ENCODE data around the gene GLS2. TPM values are rescaled to one million over a fixed set of nuclear protein-coding genes. Genes with fewer than 3 reads are reported as not detected.

GLS2 gene
- total and polyA plus RNA-seq, 9 of the 15 experiments (the other 6 are each of a cell fraction or from before 2014, with no cell fraction given) = 0.11 TPM; not detected in 8

DNA sequence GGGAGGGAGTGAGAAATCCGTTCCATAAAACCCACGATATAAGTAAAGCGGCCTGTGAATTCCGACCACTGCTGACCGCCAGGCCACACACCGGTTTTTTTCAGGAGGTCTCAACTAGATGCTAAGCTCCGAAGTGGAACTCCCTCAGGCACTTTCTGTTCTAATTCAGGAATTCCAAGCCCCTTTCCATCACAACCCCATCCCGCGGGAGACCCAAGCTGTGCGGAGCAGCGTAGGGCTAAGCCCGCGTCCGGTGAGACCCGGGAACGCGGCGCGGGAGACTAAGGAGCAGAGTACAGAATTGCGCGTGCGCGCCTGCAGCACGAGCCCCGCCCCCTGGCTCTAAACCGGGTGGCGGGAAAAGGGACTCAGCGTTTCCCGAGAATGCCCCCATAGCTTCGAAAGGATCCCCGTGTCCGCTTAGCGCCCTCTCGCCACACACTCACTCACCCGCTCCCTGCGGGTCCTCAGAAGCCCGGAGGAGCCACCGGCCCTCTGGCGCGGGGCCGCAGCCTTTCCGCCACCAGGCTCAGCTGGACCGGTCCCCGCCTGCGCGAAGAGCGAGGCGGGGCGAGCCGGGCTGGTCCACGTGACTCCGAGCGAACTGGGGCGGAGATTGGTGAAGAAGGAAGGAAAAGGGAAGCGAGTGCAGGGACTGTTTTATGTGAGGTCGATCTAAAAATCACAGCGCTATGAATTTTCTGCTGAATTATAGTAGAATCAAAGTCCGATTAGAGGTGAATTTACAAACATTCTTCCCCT, 38.9 kb downstream of the GLS2 start, which contains the start of gene TIMELESS (continued):
- TF ChIP-seq ZBTB40 (IDR thresholded peaks at IDR 0.05) (no peak; the same call in 1 of the 2 replicates), ZBTB40 (CRISPR knock-in tag; IDR thresholded peaks at IDR 0.05) (no peak), ARID3A (IDR thresholded peaks at IDR 0.05; ENCODE audit: borderline replicate concordance, low read depth, low read length) (no peak), GMEB1 (CRISPR knock-in tag; IDR thresholded peaks at IDR 0.05) (no peak)
- TF ChIP-seq, protein P1, sequence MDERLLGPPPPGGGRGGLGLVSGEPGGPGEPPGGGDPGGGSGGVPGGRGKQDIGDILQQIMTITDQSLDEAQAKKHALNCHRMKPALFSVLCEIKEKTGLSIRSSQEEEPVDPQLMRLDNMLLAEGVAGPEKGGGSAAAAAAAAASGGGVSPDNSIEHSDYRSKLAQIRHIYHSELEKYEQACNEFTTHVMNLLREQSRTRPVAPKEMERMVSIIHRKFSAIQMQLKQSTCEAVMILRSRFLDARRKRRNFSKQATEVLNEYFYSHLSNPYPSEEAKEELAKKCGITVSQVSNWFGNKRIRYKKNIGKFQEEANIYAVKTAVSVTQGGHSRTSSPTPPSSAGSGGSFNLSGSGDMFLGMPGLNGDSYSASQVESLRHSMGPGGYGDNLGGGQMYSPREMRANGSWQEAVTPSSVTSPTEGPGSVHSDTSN (CRISPR knock-in tag; IDR thresholded peaks at IDR 0.05; ENCODE audit: low read depth) = no peak
- TF ChIP-seq, protein P1 (tag; conservative IDR thresholded peaks at IDR 0.05; ENCODE audit: low read depth) = no peak
- TF ChIP-seq, protein P2, sequence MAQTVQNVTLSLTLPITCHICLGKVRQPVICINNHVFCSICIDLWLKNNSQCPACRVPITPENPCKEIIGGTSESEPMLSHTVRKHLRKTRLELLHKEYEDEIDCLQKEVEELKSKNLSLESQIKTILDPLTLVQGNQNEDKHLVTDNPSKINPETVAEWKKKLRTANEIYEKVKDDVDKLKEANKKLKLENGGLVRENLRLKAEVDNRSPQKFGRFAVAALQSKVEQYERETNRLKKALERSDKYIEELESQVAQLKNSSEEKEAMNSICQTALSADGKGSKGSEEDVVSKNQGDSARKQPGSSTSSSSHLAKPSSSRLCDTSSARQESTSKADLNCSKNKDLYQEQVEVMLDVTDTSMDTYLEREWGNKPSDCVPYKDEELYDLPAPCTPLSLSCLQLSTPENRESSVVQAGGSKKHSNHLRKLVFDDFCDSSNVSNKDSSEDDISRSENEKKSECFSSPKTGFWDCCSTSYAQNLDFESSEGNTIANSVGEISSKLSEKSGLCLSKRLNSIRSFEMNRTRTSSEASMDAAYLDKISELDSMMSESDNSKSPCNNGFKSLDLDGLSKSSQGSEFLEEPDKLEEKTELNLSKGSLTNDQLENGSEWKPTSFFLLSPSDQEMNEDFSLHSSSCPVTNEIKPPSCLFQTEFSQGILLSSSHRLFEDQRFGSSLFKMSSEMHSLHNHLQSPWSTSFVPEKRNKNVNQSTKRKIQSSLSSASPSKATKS (CRISPR knock-in tag; IDR thresholded peaks at IDR 0.05) = no peak

All from K562 (cell line).